K562 (cell line): ENCODE results near the gene DBNDD1. TPM values are rescaled to one million over a fixed set of nuclear protein-coding genes. Genes with fewer than 3 reads are reported as not detected.

Experiments used
- ATAC-seq: fragments of 200-7000 bp; cut with Tn5 transposase; 3 replicates; pipeline ENCODE4 v1.9.1; 2020; ENCODE audit warnings: moderate library complexity
- BruUV-seq: library from RNA; stranded (reverse); fragments of 400-500 nt; replicated peaks from 2 replicates; lab custom pipeline; 2021; lab: Mats Ljungman, UMichigan
- CTCF ChIA-PET: fragments of 300-600 bp; formaldehyde crosslinking; extraction: SDS; loops from one replicate; lab custom pipeline; 2021; ENCODE audit warnings: low intra/inter-chr PET ratio; lab: Yijun Ruan, JAX
- POLR2A ChIA-PET: fragments of 300-600, 350-650 bp; sonication (Branson Sonifier 250); formaldehyde crosslinking; extraction: SDS; loops from one replicate; lab custom pipeline; 2021; ENCODE audit warnings: antibody characterized with exemption, inconsistent platforms; lab: Yijun Ruan, JAX
- DNase-seq, 4 experiments: peaks; one replicate each; pipeline versions ENCODE4 v3.0.0 to v3.0.0-alpha.2; 2011 to 2018; ENCODE audit warnings: low spot score in 3 of 4, mixed read lengths in 3 of 4; ENCODE audit errors: extremely low read depth in 1 of 4
- FAIRE-seq: peaks from 2 replicates; lab custom pipeline; 2011; peaks lifted over from hg19 to GRCh38; lab: Jason Lieb, UNC
- H2AFZ ChIP-seq: 2 replicates; pipeline ENCODE4 v1.6.0; 2011; ENCODE audit warnings: low read depth, low read length, control low read depth, inconsistent platforms
- H3K27ac ChIP-seq: fragments of 200-600 bp; 3 replicates; pipeline ENCODE4 v1.8.0; 2011; ENCODE audit warnings: low read depth, mild to moderate bottlenecking, control low read depth, inconsistent platforms, low read length, moderate library complexity, mixed read lengths; ENCODE audit errors: extremely low read depth
- H3K27me3 ChIP-seq, 2 experiments: fragments of 300-600 bp in 1 of 2; 2 replicates in 1 of 2; 3 replicates in 1 of 2; pipeline versions ENCODE4 v1.6.0 to v1.8.0; 2011; ENCODE audit warnings: inconsistent platforms in 2 of 2, low read length in 2 of 2, mild to moderate bottlenecking in 1 of 2, mixed read lengths in 1 of 2, moderate library complexity in 1 of 2; ENCODE audit not compliant: control insufficient read depth in 2 of 2, insufficient read depth in 2 of 2
- H3K36me3 ChIP-seq: fragments of 300-600 bp; 3 replicates; pipeline ENCODE4 v1.8.0; 2011; ENCODE audit warnings: mild to moderate bottlenecking, low read length, inconsistent platforms; ENCODE audit not compliant: control insufficient read depth, insufficient read depth
- H3K4me1 ChIP-seq, 2 experiments: fragments of 200-600 bp in 1 of 2; replicated peaks in 1 of 2; 2 replicates in 1 of 2; 3 replicates in 1 of 2; pipeline versions ENCODE4 v1.5.1 to v1.8.0; 2011; ENCODE audit warnings: inconsistent platforms in 2 of 2, low read length in 2 of 2, mild to moderate bottlenecking in 1 of 2, mixed read lengths in 1 of 2, moderate library complexity in 1 of 2; ENCODE audit not compliant: control insufficient read depth in 2 of 2, insufficient read depth in 2 of 2
- H3K4me2 ChIP-seq: 2 replicates; pipeline ENCODE4 v1.6.1; 2011; ENCODE audit warnings: low read length, control low read depth, inconsistent platforms, mixed read lengths; ENCODE audit not compliant: insufficient read depth
- H3K4me3 ChIP-seq: fragments of 200-600 bp; sonication (generic), shearing (Covaris generic); 2 replicates; pipeline ENCODE4 v1.5.1; 2016; ENCODE audit warnings: control low read depth, inconsistent platforms
- H3K79me2 ChIP-seq: fragments of 200-600 bp; 3 replicates; pipeline ENCODE4 v1.8.0; 2011; ENCODE audit warnings: low read length, inconsistent platforms; ENCODE audit not compliant: control insufficient read depth, insufficient read depth
- H3K9ac ChIP-seq, 2 experiments: 2 replicates each; pipeline versions ENCODE4 v1.6.0 to v1.6.1; 2011; ENCODE audit warnings: low read depth in 2 of 2, low read length in 2 of 2, control low read depth in 1 of 2, inconsistent platforms in 1 of 2, mild to moderate bottlenecking in 1 of 2, mixed read lengths in 1 of 2; ENCODE audit not compliant: insufficient read depth in 1 of 2
- H3K9me1 ChIP-seq: one replicate; pipeline ENCODE4 v1.6.0; 2011; ENCODE audit warnings: inconsistent platforms, mild to moderate bottlenecking, low read length, moderate library complexity; ENCODE audit not compliant: control insufficient read depth, insufficient read depth
- H3K9me3 ChIP-seq: replicated peaks from 2 replicates; pipeline ENCODE4 v1.5.1; 2011; ENCODE audit warnings: low read depth, low read length, inconsistent platforms; ENCODE audit not compliant: control insufficient read depth, insufficient read depth
- H4K20me1 ChIP-seq: replicated peaks from 2 replicates; pipeline ENCODE4 v1.6.1; 2011; ENCODE audit warnings: low read length, inconsistent platforms, mixed read lengths; ENCODE audit not compliant: control insufficient read depth, insufficient read depth
- CBX5 ChIP-seq: IDR thresholded peaks from 2 replicates; pipeline ENCODE4 v1.6.1; 2014; ENCODE audit warnings: low read depth, borderline replicate concordance
- CEBPZ ChIP-seq: fragments of 150-350 bp; IDR thresholded peaks from 2 replicates; pipeline ENCODE4 v1.6.1; 2014; ENCODE audit warnings: low read depth, mild to moderate bottlenecking, low read length, borderline replicate concordance
- HDAC6 ChIP-seq: IDR thresholded peaks from 2 replicates; pipeline ENCODE4 v1.6.1; 2012; ENCODE audit warnings: low read depth, mild to moderate bottlenecking, control low read depth, inconsistent platforms, low read length, moderate library complexity
- MAZ ChIP-seq, 2 experiments: fragments of 450-650 bp in 1 of 2; sonication (generic) in 1 of 2; formaldehyde crosslinking; IDR thresholded peaks in 1 of 2; conservative IDR thresholded peaks in 1 of 2; 2 replicates each; pipeline versions ENCODE4 v1.4.0 to v1.5.0; 2020; ENCODE audit warnings: mild to moderate bottlenecking in 1 of 2, missing genetic modification reagents in 1 of 2
- POLR2H ChIP-seq: IDR thresholded peaks from 2 replicates; pipeline ENCODE4 v1.6.1; 2016; ENCODE audit warnings: missing genetic modification characterization, low read depth, mild to moderate bottlenecking, control low read depth, missing compliant biosample characterization, moderate library complexity
- SFPQ ChIP-seq: fragments of 200-400 bp; formaldehyde crosslinking; IDR thresholded peaks from 2 replicates; pipeline ENCODE4 v1.6.1; 2017; ENCODE audit warnings: mild to moderate bottlenecking, low read depth, low read length, moderate library complexity
- SIN3B ChIP-seq: fragments of 450-650 bp; IDR thresholded peaks from 2 replicates; pipeline ENCODE4 v1.6.1; 2017; ENCODE audit warnings: low read depth, mild to moderate bottlenecking, moderate library complexity
- TRIM28 ChIP-seq: fragments of 450-650 bp; IDR thresholded peaks from 2 replicates; pipeline ENCODE4 v1.6.1; 2017
- ZFP36 ChIP-seq: fragments of 150-350 bp; IDR thresholded peaks from 2 replicates; pipeline ENCODE4 v1.6.1; 2018; ENCODE audit warnings: low read length, low read depth; ENCODE audit not compliant: partially characterized antibody
- WGBS: fragments of 100-300 bp; shearing (Covaris generic); methylation state at CpG from one replicate; pipeline ENCODE4 v1.1.6; 2016; ENCODE audit warnings: low coverage, mixed read lengths; ENCODE audit not compliant: insufficient coverage; ENCODE audit errors: missing lambda C conversion rate; 5-methylcytosine and 5-hydroxymethylcytosine counted together
- in situ Hi-C: fragments of 300-500 bp; cut with MboI; formaldehyde crosslinking; loops from 4 replicates; pipeline ENCODE4 v1.15.0; 2018; ENCODE audit warnings: inconsistent platforms, mixed read lengths
- intact Hi-C: fragments of 100-400 bp; cut with micrococcal nuclease; formaldehyde crosslinking; loops from 2 replicates; pipeline ENCODE4 v1.14.2; 2022
- polyA plus RNA-seq, 8 experiments: library from polyadenylated mRNA; depleted of rRNA in 4 of 8; stranded (reverse) in 5 of 8; unstranded in 3 of 8; fragments of >200 nt; fragmentation: Nextera tagmentation in 2 of 8; fragmentation: Illumina TruSeq in 1 of 8; extraction: Ambion mirVana in 2 of 8; extraction: Trizol in 1 of 8; gene quantifications; 2 replicates each; pipeline versions ENCODE4 v1.2.1 to v1.2.3, GENCODE V29; 2011 to 2014; ENCODE audit warnings: inconsistent platforms in 1 of 8, missing spikeins in 1 of 8
- total RNA-seq, 7 experiments: library from RNA; depleted of rRNA in 6 of 7; stranded (reverse); fragments of >200 nt in 6 of 7; fragmentation: Illumina TruSeq in 2 of 7; extraction: Trizol in 2 of 7; gene quantifications; 2 replicates each; pipeline versions ENCODE4 v1.2.1 to v1.2.3, GENCODE V29; 2011 to 2021; ENCODE audit warnings: low replicate concordance in 1 of 7
- TF ChIP-seq, protein P1 (sequence below): sonication (generic); formaldehyde crosslinking; IDR thresholded peaks from 2 replicates; pipeline ENCODE4 v1.8.0; 2023; ENCODE audit warnings: mild to moderate bottlenecking, missing genetic modification reagents

DBNDD1 gene
- total and polyA plus RNA-seq, 9 of the 15 experiments (the other 6 are each of a cell fraction or from before 2014, with no cell fraction given): 0.55 to 13.0 (median 5.8) TPM

GRCh38 chr16:90054554-90054953 is 35.3 kb upstream of the DBNDD1 start:
- ATAC-seq (no peak), FAIRE-seq (no peak)
- TF ChIP-seq ZFP36: peak; percentile 95
- no peak for TF ChIP-seq HDAC6
- no peak for TF ChIP-seq POLR2H (tag)
- TF ChIP-seq CBX5: peak; percentile 94
- TF ChIP-seq, protein P1, sequence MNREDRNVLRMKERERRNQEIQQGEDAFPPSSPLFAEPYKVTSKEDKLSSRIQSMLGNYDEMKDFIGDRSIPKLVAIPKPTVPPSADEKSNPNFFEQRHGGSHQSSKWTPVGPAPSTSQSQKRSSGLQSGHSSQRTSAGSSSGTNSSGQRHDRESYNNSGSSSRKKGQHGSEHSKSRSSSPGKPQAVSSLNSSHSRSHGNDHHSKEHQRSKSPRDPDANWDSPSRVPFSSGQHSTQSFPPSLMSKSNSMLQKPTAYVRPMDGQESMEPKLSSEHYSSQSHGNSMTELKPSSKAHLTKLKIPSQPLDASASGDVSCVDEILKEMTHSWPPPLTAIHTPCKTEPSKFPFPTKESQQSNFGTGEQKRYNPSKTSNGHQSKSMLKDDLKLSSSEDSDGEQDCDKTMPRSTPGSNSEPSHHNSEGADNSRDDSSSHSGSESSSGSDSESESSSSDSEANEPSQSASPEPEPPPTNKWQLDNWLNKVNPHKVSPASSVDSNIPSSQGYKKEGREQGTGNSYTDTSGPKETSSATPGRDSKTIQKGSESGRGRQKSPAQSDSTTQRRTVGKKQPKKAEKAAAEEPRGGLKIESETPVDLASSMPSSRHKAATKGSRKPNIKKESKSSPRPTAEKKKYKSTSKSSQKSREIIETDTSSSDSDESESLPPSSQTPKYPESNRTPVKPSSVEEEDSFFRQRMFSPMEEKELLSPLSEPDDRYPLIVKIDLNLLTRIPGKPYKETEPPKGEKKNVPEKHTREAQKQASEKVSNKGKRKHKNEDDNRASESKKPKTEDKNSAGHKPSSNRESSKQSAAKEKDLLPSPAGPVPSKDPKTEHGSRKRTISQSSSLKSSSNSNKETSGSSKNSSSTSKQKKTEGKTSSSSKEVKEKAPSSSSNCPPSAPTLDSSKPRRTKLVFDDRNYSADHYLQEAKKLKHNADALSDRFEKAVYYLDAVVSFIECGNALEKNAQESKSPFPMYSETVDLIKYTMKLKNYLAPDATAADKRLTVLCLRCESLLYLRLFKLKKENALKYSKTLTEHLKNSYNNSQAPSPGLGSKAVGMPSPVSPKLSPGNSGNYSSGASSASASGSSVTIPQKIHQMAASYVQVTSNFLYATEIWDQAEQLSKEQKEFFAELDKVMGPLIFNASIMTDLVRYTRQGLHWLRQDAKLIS (CRISPR knock-in tag): no peak
- TF ChIP-seq CEBPZ: peak; percentile 85
- TF ChIP-seq MAZ (CRISPR knock-in tag; conservative IDR thresholded peaks at IDR 0.05 in 1 of 2, IDR thresholded peaks at IDR 0.05 in 1 of 2): no peak
- TF ChIP-seq SFPQ: no peak
- no peak for TF ChIP-seq SIN3B
- TF ChIP-seq TRIM28: 0 out of 2 replicates have a peak, but pooled peaks have one; percentile 48

More at GRCh38 chr16:90054554-90054953, 35.3 kb upstream of the DBNDD1 start:
- Histone ChIP-seq H2AFZ (no peak overlapping the region), H3K4me2 (no peak overlapping the region), H3K27me3 (no peaks in the 10 kb centered on the region), H3K4me1 (peaks cover 6 to 15% of the 10 kb centered on the region in 2 experiments; a peak in 4 of 5 replicates), H3K9ac (no peak overlapping the region), H3K27ac (no peak overlapping the region), H3K79me2 (no peaks in the 10 kb centered on the region), H4K20me1 (no peaks in the 10 kb centered on the region), H3K9me1 (no peaks in the 10 kb centered on the region), H3K36me3 (no peaks in the 10 kb centered on the region), H3K4me3 (no peak overlapping the region), H3K9me3 (peaks cover 9% of the 10 kb centered on the region)
- BruUV-seq: no TSS peak
- DNase-seq: no peak
- POLR2A ChIA-PET: interaction anchor here (0.5 kb wide), 1 partner anchor 14 kb away, joined by 3 read pairs; no protein-coding TSS in a partner anchor
- CTCF ChIA-PET: no interaction called here
- intact Hi-C loops (no loop called here), in situ Hi-C loops (no loop called here)
- 12% methylated on average over 4 of the region's 4 CpGs for WGBS
